Thoracic aorta endothelial cell (primary cell): ENCODE data around the gene ZNF248. TPM values are rescaled to one million over a fixed set of nuclear protein-coding genes. Genes with fewer than 3 reads are reported as not detected.

ENCODE experiments used
- total RNA-seq: library from RNA; depleted of rRNA; stranded (reverse); fragments of >200 nt; gene quantifications from 2 replicates; pipeline ENCODE4 v1.2.3, GENCODE V29; 2012

Gene ZNF248
- 5.6 and 6.4 TPM in 2 replicates for total RNA-seq

GRCh38 chr10:37857287-37858211 is at the start of gene ZNF248:
Gene ZNF248 (minus strand): TSS chr10:37857610. CDS start chr10:37856310, 1,300 bp downstream.

Other genes with a start within 250 kb of the ZNF248 start
- 8.4 and 8.5 TPM in 2 replicates for gene ZNF25, start 119.0 kb upstream of the ZNF248 start, total RNA-seq
- gene ZNF33A, start 153.1 kb upstream of the ZNF248 start, total RNA-seq = 18.6 and 20.6 TPM in 2 replicates
- 15.6 and 19.1 TPM in 2 replicates for gene ZNF37A, start 236.7 kb upstream of the ZNF248 start, total RNA-seq